ENCODE results near the gene KIF26B. TPM values are rescaled to one million over a fixed set of nuclear protein-coding genes. Genes with fewer than 3 reads are reported as not detected.

Gene KIF26B
- polyA plus RNA-seq, 1 donor (not counting 4 experiments of a cell fraction or from before 2014, with no cell fraction given) = 0.58 TPM

DNA sequence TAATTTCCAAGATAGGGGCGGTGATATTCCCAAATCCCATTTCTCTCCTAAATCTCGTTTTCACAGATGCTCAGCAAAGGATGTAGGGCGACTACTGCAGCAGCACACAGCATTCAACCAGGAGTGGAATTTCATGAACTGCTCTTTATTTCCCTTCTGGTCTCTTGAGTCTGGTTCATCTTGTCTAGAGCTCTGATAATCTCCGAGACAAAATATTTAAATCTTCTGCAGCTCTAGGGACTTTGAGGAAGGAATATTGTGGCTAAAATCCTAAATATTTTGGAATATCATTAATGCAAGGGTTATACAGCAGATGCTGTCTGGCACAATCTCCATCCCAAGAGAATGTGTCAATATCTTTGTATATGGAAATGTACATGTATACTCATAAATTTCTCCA is 45.4 kb downstream of the KIF26B start:
- dilution Hi-C loops (cut with MboI; ENCODE audit: extremely low pct_ligation_motif_present, low sequenced_read_pairs) = no loop called here
- Histone ChIP-seq H3K9me3 (ENCODE audit: control insufficient read depth, low read depth, low read length) (no peaks in the 10 kb centered on the region), H3K27me3 (ENCODE audit: control insufficient read depth, extremely low read depth, insufficient read depth, low read length) (no peaks in the 10 kb centered on the region), H3K4me2 (ENCODE audit: control insufficient read depth, extremely low read depth, insufficient read depth, low read depth, low read length) (no peak overlapping the region), H3K9me1 (ENCODE audit: control insufficient read depth, extremely low read depth, insufficient read depth, low read length) (no peaks in the 10 kb centered on the region), H3K36me3 (ENCODE audit: control insufficient read depth in 2 of 2, extremely low read depth in 1 of 2, insufficient read depth in 2 of 2, low read length in 2 of 2) (peaks cover 0 to 2% of the 10 kb centered on the region in 2 experiments), H3K27ac (ENCODE audit: control insufficient read depth, insufficient read depth, low read length) (no peak overlapping the region), H3K79me2 (ENCODE audit: control insufficient read depth, insufficient read depth, low read length) (no peaks in the 10 kb centered on the region), H3K4me3 (ENCODE audit: control insufficient read depth in 2 of 3, extremely low read depth in 1 of 3, insufficient read depth in 2 of 3, low read depth in 1 of 3, low read length in 3 of 3) (no peak overlapping the region), H2AFZ (ENCODE audit: control insufficient read depth, low read length) (no peak overlapping the region), H3K4me1 (ENCODE audit: control insufficient read depth, extremely low read depth, insufficient read depth, low read length) (no peaks in the 10 kb centered on the region), H3K9ac (ENCODE audit: control insufficient read depth, extremely low read depth, insufficient read depth, low read length) (no peak overlapping the region), H4K20me1 (ENCODE audit: control insufficient read depth, extremely low read depth, insufficient read depth, low read length) (no peaks in the 10 kb centered on the region)
- DNase-seq (ENCODE audit: low read depth, low spot score) (no peak), FAIRE-seq (no peak)
- TF ChIP-seq EZH2 (IDR thresholded peaks at IDR 0.05; ENCODE audit: low read length) (no peak), CTCF (optimal IDR thresholded peaks at IDR 0.05 in 1 of 3, IDR thresholded peaks at IDR 0.05 in 1 of 3, conservative IDR thresholded peaks at IDR 0.05 in 1 of 3; ENCODE audit: extremely low read depth in 1 of 3, insufficient read depth in 2 of 3, low read length in 3 of 3) (no peak)

DNA sequence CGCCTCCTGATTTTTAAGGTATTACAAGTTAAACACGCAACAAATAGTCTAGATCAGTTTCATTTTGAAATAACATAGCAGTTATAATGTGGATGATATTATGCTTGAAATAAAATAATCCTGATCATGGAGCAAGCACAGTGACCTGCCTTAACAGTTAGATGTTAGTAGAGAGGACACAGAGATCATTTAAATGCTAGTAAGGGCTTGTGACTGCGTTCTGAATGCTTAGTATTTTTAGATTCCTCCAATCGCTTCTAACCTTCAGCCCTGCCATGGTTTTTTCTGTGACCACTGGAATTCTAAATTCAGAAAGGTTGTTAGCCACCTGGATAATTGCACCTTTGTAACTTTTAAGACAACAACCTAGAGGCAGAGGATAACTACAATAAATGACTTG is 46.4 kb downstream of the KIF26B start:
- FAIRE-seq = no peak
- H3K9ac ChIP-seq (ENCODE audit: control insufficient read depth, extremely low read depth, insufficient read depth, low read length) = no peak overlapping the region
- DNase-seq (ENCODE audit: low read depth, low spot score) = no peak

More for the DNA sequence above, 46.4 kb downstream of the KIF26B start:
- dilution Hi-C loops (cut with MboI; ENCODE audit: extremely low pct_ligation_motif_present, low sequenced_read_pairs) = no loop called here
- Histone ChIP-seq H4K20me1 (ENCODE audit: control insufficient read depth, extremely low read depth, insufficient read depth, low read length) (no peaks in the 10 kb centered on the region), H2AFZ (ENCODE audit: control insufficient read depth, low read length) (no peak overlapping the region), H3K36me3 (ENCODE audit: control insufficient read depth in 2 of 2, extremely low read depth in 1 of 2, insufficient read depth in 2 of 2, low read length in 2 of 2) (peaks cover 0 to 2% of the 10 kb centered on the region in 2 experiments), H3K9me3 (ENCODE audit: control insufficient read depth, low read depth, low read length) (peaks cover 2% of the 10 kb centered on the region), H3K4me3 (ENCODE audit: control insufficient read depth in 2 of 3, extremely low read depth in 1 of 3, insufficient read depth in 2 of 3, low read depth in 1 of 3, low read length in 3 of 3) (no peak overlapping the region), H3K9me1 (ENCODE audit: control insufficient read depth, extremely low read depth, insufficient read depth, low read length) (no peaks in the 10 kb centered on the region), H3K27me3 (ENCODE audit: control insufficient read depth, extremely low read depth, insufficient read depth, low read length) (no peaks in the 10 kb centered on the region), H3K27ac (ENCODE audit: control insufficient read depth, insufficient read depth, low read length) (no peak overlapping the region), H3K4me2 (ENCODE audit: control insufficient read depth, extremely low read depth, insufficient read depth, low read depth, low read length) (no peak overlapping the region), H3K4me1 (ENCODE audit: control insufficient read depth, extremely low read depth, insufficient read depth, low read length) (no peaks in the 10 kb centered on the region), H3K79me2 (ENCODE audit: control insufficient read depth, insufficient read depth, low read length) (no peaks in the 10 kb centered on the region)
- TF ChIP-seq EZH2 (IDR thresholded peaks at IDR 0.05; ENCODE audit: low read length) = no peak
- no peak for TF ChIP-seq CTCF (optimal IDR thresholded peaks at IDR 0.05 in 1 of 3, IDR thresholded peaks at IDR 0.05 in 1 of 3, conservative IDR thresholded peaks at IDR 0.05 in 1 of 3; ENCODE audit: extremely low read depth in 1 of 3, insufficient read depth in 2 of 3, low read length in 3 of 3)
